ENCODE results near the gene COL23A1.

The COL23A1 gene

GRCh38 chr5:178353461-178353860 lies 236.7 kb downstream of the COL23A1 start:
- Histone ChIP-seq H3K9me3 (replicated peaks; ENCODE audit: insufficient read depth, low read length) (no peaks in the 10 kb centered on the region), H3K36me3 (replicated peaks; ENCODE audit: insufficient read depth, low read length) (no peaks in the 10 kb centered on the region), H3K4me3 (ENCODE audit: low read length) (no peak overlapping the region), H4K20me1 (ENCODE audit: insufficient read depth, low read length) (no peaks in the 10 kb centered on the region), H3K79me2 (ENCODE audit: low read length) (no peaks in the 10 kb centered on the region), H3K4me1 (ENCODE audit: low read length) (no peaks in the 10 kb centered on the region), H3K9me2 (replicated peaks; ENCODE audit: insufficient read depth, low read length) (no peaks in the 10 kb centered on the region), H3K9ac (ENCODE audit: low read length) (no peak overlapping the region), H3K4me2 (ENCODE audit: low read depth, low read length) (no peak overlapping the region), H3K27ac (ENCODE audit: low read length) (no peak overlapping the region), H3F3A (ENCODE audit: insufficient read depth, low read length) (no peaks in the 10 kb centered on the region), H3K27me3 (replicated peaks; ENCODE audit: insufficient read depth, low read length) (peaks cover 56% of the 10 kb centered on the region), H2AFZ (ENCODE audit: low read length) (no peak overlapping the region)
- DNase-seq = no peak
- TF ChIP-seq CTCF (IDR thresholded peaks at IDR 0.05; ENCODE audit: low read length) = no peak
- TF ChIP-seq EZH2 (optimal IDR thresholded peaks at IDR 0.05; ENCODE audit: low read depth, low read length) = no peak
- no peak for TF ChIP-seq EZH2phosphoT487 (IDR thresholded peaks at IDR 0.05; ENCODE audit: low read length)

GRCh38 chr5:178352035-178352349 lies 238.2 kb downstream of the COL23A1 start:
- no peaks in the 10 kb centered on the region for H3K36me3 ChIP-seq (replicated peaks; ENCODE audit: insufficient read depth, low read length)
- H3K4me1 ChIP-seq (ENCODE audit: low read length) = no peaks in the 10 kb centered on the region
- no peaks in the 10 kb centered on the region for H3F3A ChIP-seq (ENCODE audit: insufficient read depth, low read length)
- no peaks in the 10 kb centered on the region for H3K9me3 ChIP-seq (replicated peaks; ENCODE audit: insufficient read depth, low read length)
- no peaks in the 10 kb centered on the region for H3K79me2 ChIP-seq (ENCODE audit: low read length)
- no peaks in the 10 kb centered on the region for H4K20me1 ChIP-seq (ENCODE audit: insufficient read depth, low read length)
- H3K27ac ChIP-seq (ENCODE audit: low read length) = no peak overlapping the region
- no peak overlapping the region for H2AFZ ChIP-seq (ENCODE audit: low read length)
- H3K27me3 ChIP-seq (replicated peaks; ENCODE audit: insufficient read depth, low read length) = peaks cover 62% of the 10 kb centered on the region
- no peak for DNase-seq
- H3K9me2 ChIP-seq (replicated peaks; ENCODE audit: insufficient read depth, low read length) = no peaks in the 10 kb centered on the region
- H3K4me3 ChIP-seq (ENCODE audit: low read length) = no peak overlapping the region
- no peak overlapping the region for H3K4me2 ChIP-seq (ENCODE audit: low read depth, low read length)
- H3K9ac ChIP-seq (ENCODE audit: low read length) = no peak overlapping the region
- TF ChIP-seq CTCF (IDR thresholded peaks at IDR 0.05; ENCODE audit: low read length) (no peak), EZH2phosphoT487 (IDR thresholded peaks at IDR 0.05; ENCODE audit: low read length) (no peak), EZH2 (optimal IDR thresholded peaks at IDR 0.05; ENCODE audit: low read depth, low read length) (no peak)

GRCh38 chr5:178351221-178352034 lies 238.8 kb downstream of the COL23A1 start:
- Histone ChIP-seq H3K79me2 (ENCODE audit: low read length) (no peaks in the 10 kb centered on the region), H3K9me2 (replicated peaks; ENCODE audit: insufficient read depth, low read length) (no peaks in the 10 kb centered on the region), H3K27me3 (replicated peaks; ENCODE audit: insufficient read depth, low read length) (peaks cover 62% of the 10 kb centered on the region), H4K20me1 (ENCODE audit: insufficient read depth, low read length) (no peaks in the 10 kb centered on the region), H3K4me1 (ENCODE audit: low read length) (no peaks in the 10 kb centered on the region), H3K4me2 (ENCODE audit: low read depth, low read length) (no peak overlapping the region), H3K4me3 (ENCODE audit: low read length) (no peak overlapping the region), H3F3A (ENCODE audit: insufficient read depth, low read length) (no peaks in the 10 kb centered on the region), H3K36me3 (replicated peaks; ENCODE audit: insufficient read depth, low read length) (no peaks in the 10 kb centered on the region), H2AFZ (ENCODE audit: low read length) (no peak overlapping the region), H3K9me3 (replicated peaks; ENCODE audit: insufficient read depth, low read length) (no peaks in the 10 kb centered on the region), H3K9ac (ENCODE audit: low read length) (no peak overlapping the region), H3K27ac (ENCODE audit: low read length) (no peak overlapping the region)
- DNase-seq = no peak
- TF ChIP-seq EZH2phosphoT487 (IDR thresholded peaks at IDR 0.05; ENCODE audit: low read length) (no peak), CTCF (IDR thresholded peaks at IDR 0.05; ENCODE audit: low read length) (no peak), EZH2 (optimal IDR thresholded peaks at IDR 0.05; ENCODE audit: low read depth, low read length) (no peak)

All from MM.1S (cell line).